HL-60 (cell line): ENCODE results near the gene IFI27.

Source experiments
- DNase-seq, 2 experiments: peaks; one replicate each; pipeline ENCODE4 v3.0.0-alpha.2; 2010 to 2020; ENCODE audit warnings: low read depth in 1 of 2, low spot score in 1 of 2
- H3K27ac ChIP-seq: fragments of 250-450 bp; sonication (Bioruptor Pico); replicated peaks from 2 replicates; pipeline ENCODE4 v1.5.1; 2020; ENCODE audit warnings: mild to moderate bottlenecking, moderate library complexity
- H3K27me3 ChIP-seq: fragments of 250-450 bp; sonication (Bioruptor Pico); 2 replicates; pipeline ENCODE4 v1.5.1; 2021; ENCODE audit warnings: mild to moderate bottlenecking, moderate library complexity; ENCODE audit not compliant: insufficient read depth, poor library complexity, severe bottlenecking
- H3K4me3 ChIP-seq: replicated peaks from 2 replicates; pipeline ENCODE4 v1.5.1; 2011; ENCODE audit warnings: mild to moderate bottlenecking, control low read depth, low read length; ENCODE audit not compliant: insufficient read depth
- CTCF ChIP-seq: IDR thresholded peaks from one replicate; pipeline ENCODE4 v1.5.1; 2011; ENCODE audit warnings: low read length, control low read depth, inconsistent platforms; ENCODE audit not compliant: insufficient read depth
- GABPA ChIP-seq: IDR thresholded peaks from 2 replicates; pipeline ENCODE4 v1.6.1; 2012; ENCODE audit warnings: low read depth
- POLR2AphosphoS5 ChIP-seq: IDR thresholded peaks from 2 replicates; pipeline ENCODE4 v1.6.1; 2012; ENCODE audit warnings: low read depth
- SPI1 ChIP-seq: IDR thresholded peaks from 2 replicates; pipeline ENCODE4 v1.6.1; 2012; ENCODE audit warnings: low read depth, mild to moderate bottlenecking, borderline replicate concordance
- TF ChIP-seq, protein P1 (sequence below): IDR thresholded peaks from 2 replicates; pipeline ENCODE4 v1.6.1; 2012; ENCODE audit warnings: low read depth; ENCODE audit not compliant: insufficient replicate concordance

The IFI27 gene

DNA sequence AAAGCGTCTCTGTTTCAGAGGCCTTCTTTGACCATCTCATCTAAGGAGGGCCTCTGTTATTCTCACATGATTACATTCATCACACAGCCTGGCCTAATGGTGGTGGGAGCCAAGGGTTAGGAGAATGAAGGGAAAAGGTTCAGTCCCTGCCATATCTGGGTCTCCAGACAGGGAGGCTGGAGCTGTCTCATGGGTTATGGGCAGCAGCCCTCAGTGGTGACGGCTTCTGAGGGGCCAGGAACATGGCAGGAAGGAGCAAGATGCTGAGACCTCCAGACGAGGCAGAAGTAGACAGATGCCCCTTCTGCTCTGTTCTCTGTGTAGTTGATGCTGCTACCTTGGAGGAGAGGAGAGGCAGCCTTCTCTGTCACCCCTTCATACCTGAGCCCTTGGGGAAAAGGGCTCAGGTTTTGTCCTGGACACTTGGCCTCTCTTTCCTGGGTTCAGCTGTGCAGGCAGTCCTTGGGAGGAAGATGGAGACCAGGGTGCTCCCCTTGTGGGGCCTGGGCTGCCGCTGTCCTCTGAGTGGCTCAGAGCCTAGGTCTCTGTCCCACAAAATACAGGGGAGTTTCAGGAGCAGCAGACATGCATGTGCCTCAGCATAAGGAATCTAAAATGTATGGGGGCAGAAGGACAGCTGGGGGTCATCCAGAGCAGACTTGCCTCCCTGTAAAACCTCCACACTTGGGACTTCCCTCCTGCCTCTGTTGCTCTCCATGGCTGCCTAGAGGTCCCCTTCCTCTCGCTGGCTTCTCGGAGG, 15.3 kb downstream of the IFI27 start:
- Histone ChIP-seq H3K27ac (no peak overlapping the region), H3K4me3 (no peak overlapping the region), H3K27me3 (peaks cover 5% of the 10 kb centered on the region)
- TF ChIP-seq, protein P1, sequence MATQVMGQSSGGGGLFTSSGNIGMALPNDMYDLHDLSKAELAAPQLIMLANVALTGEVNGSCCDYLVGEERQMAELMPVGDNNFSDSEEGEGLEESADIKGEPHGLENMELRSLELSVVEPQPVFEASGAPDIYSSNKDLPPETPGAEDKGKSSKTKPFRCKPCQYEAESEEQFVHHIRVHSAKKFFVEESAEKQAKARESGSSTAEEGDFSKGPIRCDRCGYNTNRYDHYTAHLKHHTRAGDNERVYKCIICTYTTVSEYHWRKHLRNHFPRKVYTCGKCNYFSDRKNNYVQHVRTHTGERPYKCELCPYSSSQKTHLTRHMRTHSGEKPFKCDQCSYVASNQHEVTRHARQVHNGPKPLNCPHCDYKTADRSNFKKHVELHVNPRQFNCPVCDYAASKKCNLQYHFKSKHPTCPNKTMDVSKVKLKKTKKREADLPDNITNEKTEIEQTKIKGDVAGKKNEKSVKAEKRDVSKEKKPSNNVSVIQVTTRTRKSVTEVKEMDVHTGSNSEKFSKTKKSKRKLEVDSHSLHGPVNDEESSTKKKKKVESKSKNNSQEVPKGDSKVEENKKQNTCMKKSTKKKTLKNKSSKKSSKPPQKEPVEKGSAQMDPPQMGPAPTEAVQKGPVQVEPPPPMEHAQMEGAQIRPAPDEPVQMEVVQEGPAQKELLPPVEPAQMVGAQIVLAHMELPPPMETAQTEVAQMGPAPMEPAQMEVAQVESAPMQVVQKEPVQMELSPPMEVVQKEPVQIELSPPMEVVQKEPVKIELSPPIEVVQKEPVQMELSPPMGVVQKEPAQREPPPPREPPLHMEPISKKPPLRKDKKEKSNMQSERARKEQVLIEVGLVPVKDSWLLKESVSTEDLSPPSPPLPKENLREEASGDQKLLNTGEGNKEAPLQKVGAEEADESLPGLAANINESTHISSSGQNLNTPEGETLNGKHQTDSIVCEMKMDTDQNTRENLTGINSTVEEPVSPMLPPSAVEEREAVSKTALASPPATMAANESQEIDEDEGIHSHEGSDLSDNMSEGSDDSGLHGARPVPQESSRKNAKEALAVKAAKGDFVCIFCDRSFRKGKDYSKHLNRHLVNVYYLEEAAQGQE = no peak
- no peak for DNase-seq

- DNase-seq = no peak
- Histone ChIP-seq H3K4me3 (no peak overlapping the region), H3K27me3 (peaks cover 5% of the 10 kb centered on the region), H3K27ac (no peak overlapping the region)
- TF ChIP-seq SPI1 = no peak
- TF ChIP-seq GABPA = no peak
- TF ChIP-seq POLR2AphosphoS5 = no peak
- TF ChIP-seq CTCF = no peak
- TF ChIP-seq, protein P1 = no peak
Measured at GRCh38 chr14:94126419-94126677, 15.8 kb downstream of the IFI27 start.

GRCh38 chr14:94126800-94127199, 16.3 kb downstream of the IFI27 start:
- no peak for DNase-seq
- Histone ChIP-seq H3K27me3 (peaks cover 5% of the 10 kb centered on the region), H3K27ac (no peak overlapping the region), H3K4me3 (no peak overlapping the region)
- no peak for TF ChIP-seq SPI1
- TF ChIP-seq, protein P1 = no peak
- no peak for TF ChIP-seq CTCF
- TF ChIP-seq POLR2AphosphoS5 = no peak
- no peak for TF ChIP-seq GABPA

GRCh38 chr14:94127330-94127729, 16.8 kb downstream of the IFI27 start:
- Histone ChIP-seq H3K27ac (no peak overlapping the region), H3K27me3 (peaks cover 5% of the 10 kb centered on the region), H3K4me3 (no peak overlapping the region)
- DNase-seq = no peak
- no peak for TF ChIP-seq POLR2AphosphoS5
- no peak for TF ChIP-seq CTCF
